NOMO-1 treated with dmso at 0.1 percent for 144 hours (cell line): Measurements from ENCODE around the gene SPN.
"Not testable (repeated sequence)": the region's sequence is repeated elsewhere in the genome, so short reads cannot be mapped to it uniquely, and the experiment has no call there.

ENCODE experiments used
- DNase-seq: peaks from one replicate; lab custom pipeline; 2025; ENCODE audit not compliant: unreplicated experiment; lab: John Stamatoyannopoulos, UW

SPN gene

GRCh38 chr16:29645694-29646187, 17.3 kb upstream of the SPN start:
- peak; percentile 78 for DNase-seq

GRCh38 chr16:29646947-29647346, 16.1 kb upstream of the SPN start:
- DNase-seq = no peak

GRCh38 chr16:29649588-29650494, 13.2 kb upstream of the SPN start:
- DNase-seq = no peak

GRCh38 chr16:29650771-29651170, 12.3 kb upstream of the SPN start:
- DNase-seq = no peak

- DNase-seq = no peak
Observed at GRCh38 chr16:29651774-29652349, 11.2 kb upstream of the SPN start.

GRCh38 chr16:29653471-29653870, 9.6 kb upstream of the SPN start:
- no peak for DNase-seq

- DNase-seq = not testable (repeated sequence)
Observed at GRCh38 chr16:29653890-29654289, 9.2 kb upstream of the SPN start.

- no peak for DNase-seq
Observed at GRCh38 chr16:29656688-29657523, 6.1 kb upstream of the SPN start.

- no peak for DNase-seq
Observed at GRCh38 chr16:29658705-29659104, 4.3 kb upstream of the SPN start.

GRCh38 chr16:29662000-29662728, 883 bp upstream of the SPN start:
- no peak for DNase-seq

- DNase-seq = no peak
Observed at GRCh38 chr16:29662729-29663015, 375 bp upstream of the SPN start.

GRCh38 chr16:29663807-29664090, 702 bp downstream of the SPN start:
- no peak for DNase-seq

GRCh38 chr16:29664091-29664921, 1.3 kb downstream of the SPN start:
- DNase-seq = no peak

GRCh38 chr16:29665294-29666077, 2.4 kb downstream of the SPN start:
- DNase-seq = no peak

- DNase-seq = not testable (repeated sequence)
Observed at GRCh38 chr16:29667322-29667610, 4.2 kb downstream of the SPN start.

GRCh38 chr16:29667755-29668154, 4.7 kb downstream of the SPN start:
- DNase-seq = no peak

GRCh38 chr16:29668267-29668666, 5.2 kb downstream of the SPN start:
- no peak for DNase-seq

- DNase-seq = no peak
Observed at GRCh38 chr16:29673501-29673900, 10.5 kb downstream of the SPN start.

- DNase-seq = no peak
Observed at GRCh38 chr16:29674188-29674587, 11.1 kb downstream of the SPN start.
